Smooth muscle cell of the brain vasculature (primary cell): ENCODE data around the gene NR2C2AP.
"Not testable (repeated sequence)": the region's sequence is repeated elsewhere in the genome, so short reads cannot be mapped to it uniquely, and the experiment has no call there.

Experiments
- DNase-seq: peaks from one replicate; pipeline ENCODE4 v3.0.0-alpha.2; 2012; ENCODE audit warnings: low read depth, low spot score

NR2C2AP gene

GRCh38 chr19:19185853-19186740 is 17.1 kb downstream of the NR2C2AP start:
- DNase-seq = no peak

- DNase-seq = no peak
Observed at GRCh38 chr19:19181488-19181998, 21.7 kb downstream of the NR2C2AP start.

DNA sequence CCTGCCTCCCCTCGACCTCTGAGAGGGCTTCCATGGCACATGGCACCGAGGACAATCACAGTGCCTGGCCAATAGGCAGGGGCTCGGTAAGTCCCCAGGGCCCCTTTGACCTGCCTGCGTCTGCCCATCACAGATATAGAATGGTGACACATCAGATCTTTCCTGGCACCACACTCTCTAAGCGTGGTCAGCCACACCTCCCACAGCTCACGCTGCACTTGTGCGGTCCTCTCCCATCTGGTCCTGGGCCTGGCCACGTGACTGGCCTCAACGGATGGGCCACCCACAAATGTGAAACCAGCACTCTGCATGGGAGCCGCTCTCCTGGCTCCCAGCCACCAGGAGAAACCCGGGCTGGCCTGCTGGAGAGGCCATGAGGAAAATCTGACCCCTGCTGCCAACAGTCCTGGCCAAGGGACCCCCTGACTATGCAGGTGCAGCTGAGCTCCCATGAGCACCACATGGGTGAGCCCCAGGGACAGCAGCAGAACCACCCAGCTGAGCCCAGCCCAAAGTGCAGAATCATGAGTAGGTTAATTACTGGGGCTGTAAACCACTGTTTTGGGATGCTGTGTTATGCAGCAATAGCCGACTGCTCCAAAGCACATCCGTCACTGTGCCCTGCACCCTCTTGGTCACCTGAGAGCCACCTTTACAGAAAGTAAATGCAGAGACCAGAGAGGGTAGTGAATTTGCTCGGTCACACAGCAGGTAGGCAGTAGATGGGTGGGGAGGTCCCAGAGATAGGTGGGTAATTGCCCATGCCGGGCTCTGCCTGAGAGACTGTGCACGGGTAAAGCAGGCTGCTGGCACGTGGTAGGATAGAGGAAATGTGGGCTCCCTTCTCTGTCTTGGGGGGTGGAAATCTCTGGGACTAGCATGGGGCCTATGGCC is 23.4 kb downstream of the NR2C2AP start:
- DNase-seq = no peak

DNA sequence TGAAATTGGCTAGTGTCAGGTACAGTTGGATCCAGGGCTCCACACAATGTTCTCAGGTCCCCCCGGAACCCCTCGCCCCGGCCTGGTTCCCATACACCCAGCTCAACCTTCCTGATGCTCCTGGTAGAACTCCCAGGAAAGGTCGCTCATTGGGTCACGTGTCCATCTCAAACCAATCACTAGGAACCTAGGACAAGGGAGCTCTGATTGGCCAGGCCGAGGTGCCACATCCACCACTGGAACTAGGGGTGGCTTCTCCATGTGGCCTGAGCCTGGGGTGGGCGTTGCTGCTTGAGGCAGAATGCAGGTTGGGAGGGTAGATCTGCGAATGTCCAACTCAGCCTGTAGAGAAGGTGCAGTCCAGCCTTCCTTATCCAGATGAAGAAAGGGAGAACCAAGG is 26.3 kb downstream of the NR2C2AP start:
- no peak for DNase-seq

DNA sequence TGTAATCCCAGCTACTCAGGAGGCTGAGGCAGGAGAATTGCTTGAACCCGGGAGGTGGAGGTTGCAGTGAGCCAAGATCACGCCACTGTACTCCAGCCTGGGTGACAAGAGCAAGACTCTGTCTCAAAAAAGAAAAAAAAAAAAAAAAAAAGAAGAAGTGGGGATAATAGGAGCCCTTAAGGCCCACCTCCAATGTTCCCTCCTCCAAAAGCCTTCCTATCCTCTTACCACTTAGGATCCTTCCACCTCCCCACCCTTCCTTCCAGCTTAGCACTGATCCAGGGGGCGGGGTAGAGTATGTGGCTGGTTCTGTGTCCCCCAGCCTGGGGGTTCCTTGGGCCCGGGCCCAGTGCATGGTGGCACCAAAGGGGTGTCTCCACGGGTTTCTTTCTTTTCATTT is 30.0 kb downstream of the NR2C2AP start:
- not testable (repeated sequence) for DNase-seq

DNA sequence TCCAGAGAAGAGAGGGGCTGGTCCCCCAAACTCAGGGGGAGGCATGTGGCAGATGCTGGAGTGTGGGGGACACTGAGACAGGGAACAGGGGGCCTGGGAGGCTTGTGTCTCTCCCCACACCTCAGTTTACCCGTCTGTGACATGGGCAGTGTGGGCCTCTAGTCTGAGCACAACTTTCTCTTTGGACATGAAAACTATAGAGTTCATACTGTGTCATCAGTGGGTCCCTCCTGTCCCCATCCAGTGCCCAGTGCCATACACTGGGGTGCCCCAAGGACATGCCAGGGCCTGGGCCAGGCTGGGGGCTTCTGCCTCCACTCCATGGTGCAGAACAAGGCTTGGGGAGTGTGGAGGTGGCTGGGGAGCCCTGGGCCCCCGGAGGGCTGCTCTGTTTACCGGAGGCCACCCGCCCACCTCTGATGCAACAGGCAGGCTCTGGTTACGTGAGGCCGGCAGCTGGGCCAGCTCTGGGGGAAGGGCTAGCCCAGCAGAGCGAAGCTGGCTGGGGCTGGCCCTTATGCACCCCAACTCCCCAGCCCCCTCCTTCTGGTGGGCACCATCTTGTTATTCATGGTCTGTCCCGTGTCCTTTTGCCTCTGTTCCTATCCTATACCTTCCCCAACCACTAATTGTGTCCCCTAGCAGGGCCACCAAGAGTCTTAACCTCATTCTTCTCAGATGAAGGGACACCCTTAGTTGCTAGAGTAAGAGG is 31.2 kb downstream of the NR2C2AP start:
- no peak for DNase-seq

GRCh38 chr19:19170873-19171672 is 32.1 kb downstream of the NR2C2AP start:
- DNase-seq = no peak

DNA sequence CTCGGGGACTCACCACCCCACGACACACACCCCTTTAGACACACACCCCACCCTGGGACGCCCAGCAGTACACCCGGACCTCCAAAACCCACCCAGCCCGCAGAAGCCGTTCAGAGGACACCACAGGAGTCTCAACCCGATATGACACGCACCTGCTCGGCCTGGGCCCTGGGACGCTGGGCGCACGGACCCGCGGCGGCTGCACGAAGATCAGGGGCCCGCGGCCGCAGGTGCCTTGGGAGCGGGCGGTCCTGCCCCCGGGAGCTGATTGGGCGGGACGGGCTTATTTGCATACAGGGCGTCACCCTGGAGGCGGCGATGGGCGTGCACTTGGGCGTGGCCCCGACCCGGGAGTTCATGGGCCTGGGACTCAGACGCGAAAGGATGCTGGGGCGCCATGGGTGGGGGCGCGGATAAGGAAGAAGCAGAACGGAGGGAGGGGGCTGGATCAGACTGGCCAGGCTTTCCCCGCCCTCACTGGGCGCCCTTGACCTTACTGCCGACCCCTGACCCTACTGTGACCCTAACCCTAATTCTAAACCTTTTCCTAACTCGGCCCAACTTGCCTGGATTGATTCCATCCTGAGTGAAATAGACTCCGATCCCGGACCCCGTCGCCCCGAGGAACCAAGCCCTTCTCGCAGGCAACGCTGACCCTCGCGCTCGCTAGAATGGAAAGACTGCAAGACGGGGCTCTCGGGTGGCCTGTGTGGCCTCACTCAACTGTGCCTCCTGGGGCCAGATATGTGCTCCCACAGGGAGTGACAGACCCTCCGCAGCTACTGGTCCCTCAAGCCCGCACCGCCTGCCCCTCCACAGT is 33.0 kb downstream of the NR2C2AP start, which contains the start of gene MEF2B:
Gene MEF2B, minus strand, starts transcription at position 211 of the 820 bp plus-strand sequence. CDS start 19,528 bp downstream, outside the sequence.
- no peak for DNase-seq

DNA sequence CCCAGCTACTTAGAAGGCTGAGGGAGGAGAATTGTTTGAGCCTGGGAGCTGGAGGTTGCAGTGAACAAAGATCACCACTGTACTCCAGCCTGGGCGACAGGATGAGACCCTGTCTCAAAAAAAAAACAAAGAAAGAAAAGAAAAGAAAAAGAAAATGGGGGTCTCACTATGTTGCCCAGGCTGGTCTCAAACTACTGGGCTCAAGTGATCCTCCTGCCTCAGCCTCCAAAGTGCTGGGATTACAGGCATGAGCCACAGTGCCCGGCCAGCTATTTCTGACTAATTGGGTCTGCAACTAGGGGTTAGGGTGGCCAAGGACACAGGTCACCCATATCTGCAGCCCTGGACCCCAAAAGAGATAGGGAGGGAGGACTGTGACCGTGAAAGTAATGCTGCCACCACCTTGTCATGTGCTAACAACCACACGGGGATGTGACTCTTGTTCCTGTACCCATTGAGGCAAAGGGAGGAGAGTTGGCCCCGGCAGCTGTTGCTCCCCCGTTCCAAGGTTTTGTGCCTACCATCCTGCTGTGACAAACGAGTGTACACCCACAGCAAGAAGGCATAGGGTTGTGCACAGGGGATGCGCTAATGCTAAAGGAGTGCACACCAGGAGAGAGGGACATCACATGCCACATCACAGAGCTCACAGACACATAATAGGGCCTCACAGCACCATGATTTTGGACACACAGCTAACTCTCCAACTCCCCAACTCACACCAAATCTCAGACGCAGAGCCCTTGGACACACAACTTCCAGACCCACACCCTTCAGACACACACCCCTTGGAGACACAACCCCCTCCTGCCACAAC is 33.8 kb downstream of the NR2C2AP start:
- no peak for DNase-seq

DNA sequence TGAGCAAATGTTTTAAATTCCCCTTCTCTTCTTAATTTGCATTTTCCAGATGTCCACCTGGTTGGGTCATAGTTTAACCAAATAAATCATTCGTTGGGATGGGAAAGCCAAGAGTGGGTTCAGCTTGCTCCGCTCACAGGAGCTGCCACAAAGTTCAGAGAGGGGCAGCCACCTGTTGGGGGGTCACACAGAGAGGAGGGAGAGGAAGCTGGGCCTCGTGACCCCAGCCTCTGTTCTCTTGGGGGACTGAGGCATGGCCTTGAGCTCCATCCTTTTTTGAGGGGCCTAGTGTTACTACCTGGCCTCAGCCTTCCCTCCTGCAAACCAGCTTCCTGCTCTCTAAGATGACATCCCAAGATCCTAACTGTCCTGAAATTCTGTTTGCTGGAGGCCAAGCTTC is 35.6 kb downstream of the NR2C2AP start:
- no peak for DNase-seq

GRCh38 chr19:19165396-19165795 is 37.8 kb downstream of the NR2C2AP start:
- no peak for DNase-seq

- no peak for DNase-seq
Observed at GRCh38 chr19:19162495-19162894, 40.7 kb downstream of the NR2C2AP start.

DNA sequence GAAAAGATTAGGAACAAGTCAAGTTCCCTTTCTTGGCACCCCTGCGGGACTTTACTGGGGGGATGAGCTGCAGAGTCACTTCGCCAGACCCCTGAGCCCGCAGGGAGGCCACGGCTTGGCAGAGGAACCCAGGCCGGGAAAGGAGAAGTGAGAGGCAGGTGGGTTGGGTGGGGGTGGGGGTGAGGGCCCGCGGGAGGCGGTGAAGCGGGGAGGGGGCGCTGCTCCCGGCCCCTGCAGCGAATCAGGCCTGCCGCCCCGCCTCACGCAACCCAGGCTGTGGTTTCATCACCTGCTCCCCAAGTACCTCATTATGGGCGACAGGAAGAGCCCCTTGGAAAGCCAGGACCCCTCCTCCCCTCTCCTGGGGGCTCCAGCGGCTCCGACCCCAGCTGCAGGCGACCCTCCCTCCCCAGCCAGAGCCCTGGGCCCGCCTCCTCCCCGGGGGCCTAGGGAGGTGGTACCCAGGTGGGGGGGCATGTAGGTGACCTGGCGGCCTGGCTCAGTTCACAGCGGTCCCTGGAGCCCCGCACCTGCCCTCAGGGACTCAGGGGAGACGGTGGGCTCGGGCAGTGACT is 42.7 kb downstream of the NR2C2AP start:
- no peak for DNase-seq

- no peak for DNase-seq
Observed at GRCh38 chr19:19159534-19159933, 43.7 kb downstream of the NR2C2AP start.

DNA sequence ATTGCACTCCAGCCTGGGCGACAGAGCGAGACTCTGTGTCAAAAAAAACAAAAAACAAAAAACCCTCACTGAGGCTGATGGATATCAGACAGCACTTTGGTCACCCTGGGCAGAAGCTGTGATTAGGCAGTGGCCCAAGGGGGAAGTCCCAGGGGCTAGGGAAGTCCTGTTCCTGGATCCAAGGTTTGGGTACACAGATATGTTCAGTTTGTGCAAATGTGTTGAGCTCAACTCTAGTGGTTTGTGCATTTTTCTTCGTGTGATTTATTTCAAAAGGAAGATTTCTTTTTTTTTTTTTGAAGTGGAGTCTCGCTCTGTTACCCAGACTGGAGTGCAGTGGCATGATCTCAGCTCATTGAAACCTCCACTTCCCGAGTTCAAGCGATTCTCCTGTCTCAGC is 45.4 kb downstream of the NR2C2AP start:
- DNase-seq = no peak

GRCh38 chr19:19155495-19156219 is 47.6 kb downstream of the NR2C2AP start:
- DNase-seq = no peak

- no peak for DNase-seq
Observed at GRCh38 chr19:19154768-19155494, 48.3 kb downstream of the NR2C2AP start.
